ENCODE data around the gene MINDY2. TPM values are rescaled to one million over a fixed set of nuclear protein-coding genes. Genes with fewer than 3 reads are reported as not detected.

MINDY2 gene
- total and polyA plus RNA-seq, 9 of the 15 experiments (the other 6 are each of a cell fraction or from before 2014, with no cell fraction given), result 2.4 to 15.3 (median 7.2) TPM

- TF ChIP-seq THAP12 (CRISPR knock-in tag; IDR thresholded peaks at IDR 0.05) (peak; percentile 90), TFAM (CRISPR knock-in tag; conservative IDR thresholded peaks at IDR 0.05) (no peak), ARID2 (IDR thresholded peaks at IDR 0.05) (no peak), ZFP36 (IDR thresholded peaks at IDR 0.05; ENCODE audit: low read depth, low read length, partially characterized antibody) (no peak), RUNX1 (IDR thresholded peaks at IDR 0.05; ENCODE audit: low read depth) (no peak), LARP7 (IDR thresholded peaks at IDR 0.05) (0 out of 2 replicates have a peak, but pooled peaks have one; percentile 33), CEBPG (CRISPR knock-in tag; IDR thresholded peaks at IDR 0.05) (no peak), CEBPG (tag; conservative IDR thresholded peaks at IDR 0.05 in 1 of 2, IDR thresholded peaks at IDR 0.05 in 1 of 2) (no peak), SMC3 (conservative IDR thresholded peaks at IDR 0.05; ENCODE audit: insufficient read depth, low read depth, low read length) (no peak), ZNF212 (CRISPR knock-in tag; IDR thresholded peaks at IDR 0.05) (no peak), ZNF217 (CRISPR knock-in tag; IDR thresholded peaks at IDR 0.05) (no peak), RAD21 (CRISPR knock-in tag; conservative IDR thresholded peaks at IDR 0.05 in 1 of 2, IDR thresholded peaks at IDR 0.05 in 1 of 2) (no peak), ZNF778 (CRISPR knock-in tag; IDR thresholded peaks at IDR 0.05) (no peak), CCAR2 (IDR thresholded peaks at IDR 0.05; ENCODE audit: low read depth, low read length) (no peak), EGR1 (conservative IDR thresholded peaks at IDR 0.05) (peak; percentile 56; the same call in 1 of the 2 replicates), KLF16 (IDR thresholded peaks at IDR 0.05) (no peak), KLF6 (CRISPR knock-in tag; IDR thresholded peaks at IDR 0.05; ENCODE audit: borderline replicate concordance) (no peak), HMG20A (CRISPR knock-in tag; conservative IDR thresholded peaks at IDR 0.05) (no peak), BRD4 (IDR thresholded peaks at IDR 0.05) (no peak), SREBF1 (IDR thresholded peaks at IDR 0.05; ENCODE audit: borderline replicate concordance, low read depth, low read length) (no peak), ZNF655 (CRISPR knock-in tag; IDR thresholded peaks at IDR 0.05) (no peak), CHCHD3 (CRISPR knock-in tag; IDR thresholded peaks at IDR 0.05) (no peak), KAT8 (IDR thresholded peaks at IDR 0.05; ENCODE audit: low read depth) (no peak), E2F8 (IDR thresholded peaks at IDR 0.05; ENCODE audit: low read depth, partially characterized antibody) (peak; percentile 47)
These were observed 21.4 kb upstream of the MINDY2 start, which contains the start of gene ADAM10 (continued) for GRCh38 chr15:58749532-58750337.

Data from K562 (cell line).